Loucy (cell line): Measurements from ENCODE around the gene TRAP1.

Source experiments
- CTCF ChIP-seq: fragments of 200-600 bp; sonication (generic); conservative IDR thresholded peaks from 2 replicates; pipeline ENCODE4 v1.5.1; 2014; ENCODE audit warnings: mild to moderate bottlenecking, antibody characterized with exemption, low read length
- EZH2phosphoT487 ChIP-seq: fragments of 200-600 bp; IDR thresholded peaks from 2 replicates; pipeline ENCODE4 v1.6.1; 2018; ENCODE audit warnings: antibody characterized with exemption, mild to moderate bottlenecking, moderate library complexity, borderline replicate concordance

GRCh38 chr16:3637371-3637923, 79.9 kb downstream of the TRAP1 start:
- TF ChIP-seq CTCF (no peak), EZH2phosphoT487 (no peak)
